ENCODE measurements around the gene KRTAP5-3.
"Not testable (repeated sequence)": the region's sequence is repeated elsewhere in the genome, so short reads cannot be mapped to it uniquely, and the experiment has no call there.

The KRTAP5-3 gene

DNA sequence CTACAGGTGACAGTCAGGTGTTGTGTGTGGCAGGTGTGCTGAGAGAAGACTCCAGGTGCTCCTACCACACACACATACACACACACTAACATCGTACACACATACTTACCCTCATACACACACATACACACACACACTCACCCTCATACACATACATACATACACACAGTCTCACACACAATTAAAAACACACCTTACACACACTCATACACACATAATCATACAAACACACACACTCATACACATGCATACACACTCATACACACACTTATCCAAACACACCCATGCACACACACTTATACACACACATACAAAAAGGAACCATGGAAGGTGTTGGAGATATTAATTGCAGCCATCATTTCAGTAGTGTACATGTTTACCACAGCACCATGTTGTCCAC is 4.6 kb downstream of the KRTAP5-3 start:
- Histone ChIP-seq H3K27ac (ENCODE audit: insufficient read depth in 1 of 2, low read depth in 1 of 2, low read length in 2 of 2, poor library complexity in 1 of 2, severe bottlenecking in 2 of 2) (no peak overlapping the region), H3K4me3 (ENCODE audit: control insufficient read depth in 1 of 7, extremely low read depth in 1 of 7, insufficient read depth in 4 of 7, low read depth in 2 of 7, low read length in 6 of 7) (no peak overlapping the region), H3K9me3 (ENCODE audit: control extremely low read depth in 1 of 5, control insufficient read depth in 4 of 5, insufficient read depth in 2 of 5, low read depth in 1 of 5, low read length in 4 of 5) (peaks cover 0 to 2% (median 0%) of the 10 kb centered on the region in 5 experiments), H3K36me3 (ENCODE audit: control insufficient read depth in 4 of 4, insufficient read depth in 4 of 4, low read length in 3 of 4) (no peaks in the 10 kb centered on the region), H3K4me1 (ENCODE audit: control extremely low read depth in 1 of 4, control insufficient read depth in 4 of 4, insufficient read depth in 4 of 4, low read length in 3 of 4) (no peaks in the 10 kb centered on the region), H3K27me3 (replicated peaks in 2 of 5; ENCODE audit: control insufficient read depth in 4 of 5, insufficient read depth in 5 of 5, low read length in 4 of 5) (peaks cover 4 to 65% (median 10%) of the 10 kb centered on the region in 5 experiments)
- 83% methylated on average over 1 of the region's 1 CpG for WGBS (ENCODE audit: insufficient coverage)
- CTCF ChIA-PET, result no interaction called here
- POLR2A ChIA-PET, result no interaction called here
- no peak for DNase-seq

DNA sequence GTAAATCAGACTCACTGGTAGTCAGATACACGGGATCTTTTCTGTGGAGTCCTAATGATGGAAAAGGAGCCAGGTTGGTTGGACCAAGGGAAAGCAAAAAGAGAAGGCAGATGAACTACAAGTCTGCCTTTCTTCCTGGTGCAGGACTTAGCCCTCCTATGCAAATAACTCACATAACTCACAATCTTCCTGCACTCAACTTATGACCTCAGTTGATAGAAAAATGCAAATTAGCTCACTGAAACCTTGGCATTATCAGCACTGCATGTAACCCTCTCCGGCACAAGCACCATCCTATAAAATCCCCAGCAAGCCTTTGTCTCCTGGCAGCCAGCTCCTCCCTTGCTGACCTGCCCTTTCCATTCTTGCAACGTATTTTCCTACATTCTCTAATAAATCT is 6.6 kb downstream of the KRTAP5-3 start:
- POLR2A ChIA-PET; H3K27ac ChIP-seq (ENCODE audit: insufficient read depth in 1 of 2, low read depth in 1 of 2, low read length in 2 of 2, poor library complexity in 1 of 2, severe bottlenecking in 2 of 2); H3K36me3 ChIP-seq (ENCODE audit: control insufficient read depth in 4 of 4, insufficient read depth in 4 of 4, low read length in 3 of 4); H3K4me1 ChIP-seq (ENCODE audit: control extremely low read depth in 1 of 4, control insufficient read depth in 4 of 4, insufficient read depth in 4 of 4, low read length in 3 of 4); H3K4me3 ChIP-seq (ENCODE audit: control insufficient read depth in 1 of 7, extremely low read depth in 1 of 7, insufficient read depth in 4 of 7, low read depth in 2 of 7, low read length in 6 of 7); DNase-seq; CTCF ChIA-PET; H3K9me3 ChIP-seq (ENCODE audit: control extremely low read depth in 1 of 5, control insufficient read depth in 4 of 5, insufficient read depth in 2 of 5, low read depth in 1 of 5, low read length in 4 of 5): not testable (repeated sequence)
- peaks cover 4 to 64% (median 15%) of the 10 kb centered on the region in 5 experiments for H3K27me3 ChIP-seq (replicated peaks in 2 of 5; ENCODE audit: control insufficient read depth in 4 of 5, insufficient read depth in 5 of 5, low read length in 4 of 5)
- 88% methylated on average over 1 of the region's 3 CpGs for WGBS (ENCODE audit: insufficient coverage)

DNA sequence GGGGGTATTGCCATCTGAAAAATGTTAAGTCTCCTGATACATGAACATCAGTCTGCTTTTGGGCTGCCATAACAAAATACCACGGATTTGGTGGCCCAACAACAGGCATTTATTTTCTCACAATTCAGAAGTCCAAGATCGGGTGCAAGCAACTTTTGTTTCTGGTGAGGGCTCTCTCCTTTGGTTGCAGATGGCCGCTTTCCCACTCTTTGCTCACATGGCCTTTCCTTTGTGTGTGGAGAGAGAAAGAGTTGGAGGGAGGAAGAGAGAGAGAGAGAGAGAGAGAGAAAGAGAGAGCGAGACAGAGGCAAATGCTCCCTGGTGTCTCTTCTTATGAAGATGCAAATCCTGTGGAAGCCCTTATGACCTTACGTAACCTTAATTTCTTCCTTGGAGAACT is 7.6 kb downstream of the KRTAP5-3 start:
- H3K36me3 ChIP-seq (ENCODE audit: control insufficient read depth in 4 of 4, insufficient read depth in 4 of 4, low read length in 3 of 4), result no peaks in the 10 kb centered on the region
- ChIA-PET POLR2A (interaction anchor here (0.5 to 0.6 kb wide), 2 partner anchors 209 to 650 kb away, joined by 3 read pairs; no protein-coding TSS in a partner anchor), CTCF (no interaction called here)
- whole genome bisulfite sequencing (ENCODE audit: insufficient coverage), result 100% methylated on average over 1 of the region's 5 CpGs
- H3K4me3 ChIP-seq (ENCODE audit: control insufficient read depth in 1 of 7, extremely low read depth in 1 of 7, insufficient read depth in 4 of 7, low read depth in 2 of 7, low read length in 6 of 7), result no peak overlapping the region
- peaks cover 4 to 69% (median 14%) of the 10 kb centered on the region in 5 experiments for H3K27me3 ChIP-seq (replicated peaks in 2 of 5; ENCODE audit: control insufficient read depth in 4 of 5, insufficient read depth in 5 of 5, low read length in 4 of 5)
- DNase-seq, result no peak
- H3K27ac ChIP-seq (ENCODE audit: insufficient read depth in 1 of 2, low read depth in 1 of 2, low read length in 2 of 2, poor library complexity in 1 of 2, severe bottlenecking in 2 of 2), result no peak overlapping the region
- no peaks in the 10 kb centered on the region for H3K4me1 ChIP-seq (ENCODE audit: control extremely low read depth in 1 of 4, control insufficient read depth in 4 of 4, insufficient read depth in 4 of 4, low read length in 3 of 4)
- H3K9me3 ChIP-seq (ENCODE audit: control extremely low read depth in 1 of 5, control insufficient read depth in 4 of 5, insufficient read depth in 2 of 5, low read depth in 1 of 5, low read length in 4 of 5), result peaks cover 0 to 2% (median 0%) of the 10 kb centered on the region in 5 experiments

GRCh38 chr11:1598816-1599215 is 9.4 kb downstream of the KRTAP5-3 start:
- ChIA-PET POLR2A (no interaction called here), CTCF (interaction anchor here (0.7 kb wide), 2 partner anchors 21 to 23 kb away, joined by 3 read pairs; no protein-coding TSS in a partner anchor)
- Histone ChIP-seq H3K27ac (ENCODE audit: insufficient read depth in 1 of 2, low read depth in 1 of 2, low read length in 2 of 2, poor library complexity in 1 of 2, severe bottlenecking in 2 of 2) (no peak overlapping the region), H3K36me3 (ENCODE audit: control insufficient read depth in 4 of 4, insufficient read depth in 4 of 4, low read length in 3 of 4) (no peaks in the 10 kb centered on the region), H3K4me3 (ENCODE audit: control insufficient read depth in 1 of 7, extremely low read depth in 1 of 7, insufficient read depth in 4 of 7, low read depth in 2 of 7, low read length in 6 of 7) (no peak overlapping the region), H3K9me3 (ENCODE audit: control extremely low read depth in 1 of 5, control insufficient read depth in 4 of 5, insufficient read depth in 2 of 5, low read depth in 1 of 5, low read length in 4 of 5) (peaks cover 0 to 2% (median 0%) of the 10 kb centered on the region in 5 experiments), H3K27me3 (replicated peaks in 2 of 5; ENCODE audit: control insufficient read depth in 4 of 5, insufficient read depth in 5 of 5, low read length in 4 of 5) (peaks cover 4 to 72% (median 14%) of the 10 kb centered on the region in 5 experiments), H3K4me1 (ENCODE audit: control extremely low read depth in 1 of 4, control insufficient read depth in 4 of 4, insufficient read depth in 4 of 4, low read length in 3 of 4) (no peaks in the 10 kb centered on the region)
- DNase-seq, result no peak
- WGBS (ENCODE audit: insufficient coverage), result no CpG with 5 or more reads among the region's 6 CpGs

DNA sequence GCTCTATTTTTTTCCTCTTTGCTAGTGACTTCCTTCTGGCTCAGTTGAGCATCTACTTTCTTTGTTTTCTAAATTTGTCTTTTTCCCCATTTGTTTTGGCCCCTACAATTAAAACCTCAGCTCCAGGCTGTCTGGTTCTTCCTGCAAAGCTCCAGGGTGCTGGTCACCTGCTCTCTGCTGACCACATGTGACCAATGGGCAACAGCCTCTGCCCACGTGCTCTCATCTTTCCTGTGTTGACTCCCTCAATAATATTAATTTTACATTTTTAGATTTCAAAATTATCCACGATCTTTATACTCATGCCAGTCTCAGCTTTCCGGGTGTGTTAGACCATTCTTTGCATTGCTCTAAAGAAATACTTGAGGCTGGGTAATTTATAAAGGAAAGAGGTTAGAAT is 9.9 kb downstream of the KRTAP5-3 start:
- 80% methylated on average over 1 of the region's 3 CpGs for WGBS (ENCODE audit: insufficient coverage)
- DNase-seq; H3K36me3 ChIP-seq (ENCODE audit: control insufficient read depth in 4 of 4, insufficient read depth in 4 of 4, low read length in 3 of 4); POLR2A ChIA-PET; H3K9me3 ChIP-seq (ENCODE audit: control extremely low read depth in 1 of 5, control insufficient read depth in 4 of 5, insufficient read depth in 2 of 5, low read depth in 1 of 5, low read length in 4 of 5); H3K4me1 ChIP-seq (ENCODE audit: control extremely low read depth in 1 of 4, control insufficient read depth in 4 of 4, insufficient read depth in 4 of 4, low read length in 3 of 4); H3K27ac ChIP-seq (ENCODE audit: insufficient read depth in 1 of 2, low read depth in 1 of 2, low read length in 2 of 2, poor library complexity in 1 of 2, severe bottlenecking in 2 of 2); H3K4me3 ChIP-seq (ENCODE audit: control insufficient read depth in 1 of 7, extremely low read depth in 1 of 7, insufficient read depth in 4 of 7, low read depth in 2 of 7, low read length in 6 of 7): not testable (repeated sequence)
- H3K27me3 ChIP-seq (replicated peaks in 2 of 5; ENCODE audit: control insufficient read depth in 4 of 5, insufficient read depth in 5 of 5, low read length in 4 of 5), result peaks cover 4 to 76% (median 15%) of the 10 kb centered on the region in 5 experiments
- CTCF ChIA-PET, result interaction anchor here (1.1 kb wide), 1 partner anchor 21 kb away, joined by 3 read pairs; no protein-coding TSS in a partner anchor

DNA sequence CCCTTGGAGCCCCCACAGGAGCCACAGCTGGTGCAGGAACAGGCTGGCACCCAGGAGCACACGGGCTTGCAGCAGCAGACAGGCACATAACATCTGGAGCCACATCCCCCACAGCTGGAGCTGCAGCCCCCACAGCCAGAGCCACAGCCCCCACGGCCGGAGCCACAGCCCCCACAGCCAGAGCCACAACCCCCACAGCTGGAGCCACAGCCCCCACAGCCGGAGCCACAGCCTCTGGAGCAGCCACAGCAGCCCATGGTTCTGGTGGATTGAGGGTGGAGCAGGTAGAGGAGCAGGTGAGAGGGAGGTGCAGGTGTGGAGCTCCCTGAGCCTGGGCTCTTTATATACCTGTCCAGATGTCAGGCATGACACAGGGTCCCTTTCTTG is 10.3 kb downstream of the KRTAP5-3 start, which contains the start of gene KRTAP5-2:
Gene KRTAP5-2, minus strand, starts transcription at position 301 of the 387 bp plus-strand sequence. Its CDS starts 44 bp downstream, at position 257.
- no peak for DNase-seq
- peaks cover 5 to 77% (median 16%) of the 10 kb centered on the region in 5 experiments for H3K27me3 ChIP-seq (replicated peaks in 2 of 5; ENCODE audit: control insufficient read depth in 4 of 5, insufficient read depth in 5 of 5, low read length in 4 of 5)
- WGBS (ENCODE audit: insufficient coverage), result 29% methylated on average over 1 of the region's 4 CpGs
- ChIA-PET CTCF (interaction anchor here (0.5 to 1.4 kb wide), 6 partner anchors 22 to 1335 kb away, joined by 3 read pairs; no protein-coding TSS in a partner anchor), POLR2A (no interaction called here)
- H3K36me3 ChIP-seq (ENCODE audit: control insufficient read depth in 4 of 4, insufficient read depth in 4 of 4, low read length in 3 of 4), result no peaks in the 10 kb centered on the region
- no peak within 1 kb of the TSS for H3K27ac ChIP-seq (ENCODE audit: insufficient read depth in 1 of 2, low read depth in 1 of 2, low read length in 2 of 2, poor library complexity in 1 of 2, severe bottlenecking in 2 of 2)
- H3K4me1 ChIP-seq (ENCODE audit: control extremely low read depth in 1 of 4, control insufficient read depth in 4 of 4, insufficient read depth in 4 of 4, low read length in 3 of 4), result no peaks in the 10 kb centered on the region
- no peak within 1 kb of the TSS for H3K4me3 ChIP-seq (ENCODE audit: control insufficient read depth in 1 of 7, extremely low read depth in 1 of 7, insufficient read depth in 4 of 7, low read depth in 2 of 7, low read length in 6 of 7)
- peaks cover 0 to 2% (median 0%) of the 10 kb centered on the region in 5 experiments for H3K9me3 ChIP-seq (ENCODE audit: control extremely low read depth in 1 of 5, control insufficient read depth in 4 of 5, insufficient read depth in 2 of 5, low read depth in 1 of 5, low read length in 4 of 5)

DNA sequence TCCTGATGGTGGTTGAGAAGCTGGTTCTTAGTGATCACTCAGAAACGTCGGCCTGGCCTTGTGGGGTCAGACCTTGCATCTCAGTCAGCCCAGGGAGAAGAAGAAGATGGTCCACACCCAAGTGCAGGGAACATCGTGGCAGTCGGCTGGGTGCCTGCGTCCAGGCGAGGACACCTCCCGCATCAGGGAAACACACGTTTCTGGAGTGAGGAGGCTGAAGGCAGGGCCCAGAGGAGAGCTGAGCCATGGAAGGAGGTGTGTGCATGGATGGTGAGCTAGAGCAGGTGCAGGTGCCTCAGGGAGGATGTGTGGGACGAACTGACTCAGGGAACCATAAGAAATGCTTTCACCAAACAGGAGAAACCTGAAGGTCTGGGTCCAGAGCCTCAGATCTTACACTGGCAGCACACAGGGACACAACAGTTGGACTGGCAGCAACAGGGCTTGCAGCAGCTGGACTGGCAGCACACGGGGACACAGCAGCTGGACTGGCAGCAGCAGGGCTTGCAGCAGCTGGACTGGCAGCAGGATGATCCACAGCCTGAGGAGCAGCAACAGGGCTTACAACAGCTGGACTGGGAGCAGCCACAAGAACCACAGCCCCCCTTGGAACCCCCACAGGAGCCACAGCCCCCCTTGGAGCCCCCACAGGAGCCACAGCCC is 10.8 kb downstream of the KRTAP5-3 start:
- Histone ChIP-seq H3K36me3 (ENCODE audit: control insufficient read depth in 4 of 4, insufficient read depth in 4 of 4, low read length in 3 of 4) (no peaks in the 10 kb centered on the region), H3K4me3 (ENCODE audit: control insufficient read depth in 1 of 7, extremely low read depth in 1 of 7, insufficient read depth in 4 of 7, low read depth in 2 of 7, low read length in 6 of 7) (no peak overlapping the region), H3K9me3 (ENCODE audit: control extremely low read depth in 1 of 5, control insufficient read depth in 4 of 5, insufficient read depth in 2 of 5, low read depth in 1 of 5, low read length in 4 of 5) (peaks cover 0 to 2% (median 0%) of the 10 kb centered on the region in 5 experiments), H3K27ac (ENCODE audit: insufficient read depth in 1 of 2, low read depth in 1 of 2, low read length in 2 of 2, poor library complexity in 1 of 2, severe bottlenecking in 2 of 2) (no peak overlapping the region), H3K27me3 (replicated peaks in 2 of 5; ENCODE audit: control insufficient read depth in 4 of 5, insufficient read depth in 5 of 5, low read length in 4 of 5) (peaks cover 5 to 77% (median 16%) of the 10 kb centered on the region in 5 experiments), H3K4me1 (ENCODE audit: control extremely low read depth in 1 of 4, control insufficient read depth in 4 of 4, insufficient read depth in 4 of 4, low read length in 3 of 4) (no peaks in the 10 kb centered on the region)
- DNase-seq, result no peak
- POLR2A ChIA-PET, result no interaction called here
- CTCF ChIA-PET, result interaction anchor here (0.5 to 1.4 kb wide), 7 partner anchors 9 to 1336 kb away, joined by 3 to 4 read pairs (median 3); no protein-coding TSS in a partner anchor
- 98% methylated on average over 10 of the region's 10 CpGs for WGBS (ENCODE audit: insufficient coverage)

Measured in common myeloid progenitor, CD34-positive (primary cell).